IMR-90 (cell line): ENCODE results near the gene GPR75. TPM values are rescaled to one million over a fixed set of nuclear protein-coding genes. Genes with fewer than 3 reads are reported as not detected.

Source experiments
- ATAC-seq: fragments of 200-7000 bp; cut with Tn5 transposase; 2 replicates; pipeline ENCODE4 v1.9.1; 2020; ENCODE audit warnings: low read depth, mild to moderate bottlenecking, moderate library complexity
- BruUV-seq: library from RNA; stranded (reverse); fragments of 400-500 nt; replicated peaks from 2 replicates; lab custom pipeline; 2021; lab: Mats Ljungman, UMichigan
- CTCF ChIA-PET: fragments of 300-600 bp; formaldehyde crosslinking; extraction: SDS; loops from one replicate; lab custom pipeline; 2021; ENCODE audit warnings: antibody characterized with exemption; lab: Yijun Ruan, JAX
- POLR2A ChIA-PET: fragments of 300-600 bp; sonication (Branson Sonifier 250); formaldehyde crosslinking; loops from one replicate; lab custom pipeline; 2022; ENCODE audit warnings: antibody characterized with exemption; ENCODE audit not compliant: unreplicated experiment; lab: Charles Lee
- DNase-seq: peaks from one replicate; pipeline ENCODE4 v3.0.0; 2013
- H2AFZ ChIP-seq: replicated peaks from 2 replicates; pipeline ENCODE3; 2013; ENCODE audit warnings: low read length, mild to moderate bottlenecking; ENCODE audit not compliant: poor library complexity
- H2AK5ac ChIP-seq: 2 replicates; pipeline ENCODE4 v1.6.1; 2013; ENCODE audit warnings: low read depth, low read length, inconsistent platforms
- H2AK9ac ChIP-seq: replicated peaks from 2 replicates; pipeline ENCODE3; 2013; ENCODE audit warnings: mild to moderate bottlenecking, low read depth, low read length, moderate library complexity; ENCODE audit not compliant: poor library complexity
- H2BK120ac ChIP-seq: 2 replicates; pipeline ENCODE4 v1.6.1; 2013; ENCODE audit warnings: low read depth, low read length, inconsistent platforms
- H2BK15ac ChIP-seq: 3 replicates; pipeline ENCODE4 v1.6.1; 2013; ENCODE audit warnings: low read depth, low read length, inconsistent platforms
- H2BK20ac ChIP-seq: 2 replicates; pipeline ENCODE4 v1.6.1; 2013; ENCODE audit warnings: low read depth, mild to moderate bottlenecking, inconsistent platforms, low read length, moderate library complexity
- H2BK5ac ChIP-seq: 2 replicates; pipeline ENCODE4 v1.6.1; 2013; ENCODE audit warnings: mild to moderate bottlenecking, low read depth, low read length, inconsistent platforms; ENCODE audit not compliant: poor library complexity, severe bottlenecking
- H3K14ac ChIP-seq: replicated peaks from 2 replicates; pipeline ENCODE4 v1.6.1; 2013; ENCODE audit warnings: low read depth, low read length, inconsistent platforms
- H3K18ac ChIP-seq: 2 replicates; pipeline ENCODE4 v1.6.1; 2013; ENCODE audit warnings: low read depth, low read length, control low read depth
- H3K23ac ChIP-seq: 2 replicates; pipeline ENCODE4 v1.6.1; 2013; ENCODE audit warnings: low read depth, low read length, inconsistent platforms
- H3K27ac ChIP-seq: 2 replicates; pipeline ENCODE4 v1.5.1; 2013; ENCODE audit warnings: mild to moderate bottlenecking, control low read depth, low read length; ENCODE audit not compliant: insufficient read depth
- H3K27me3 ChIP-seq: 2 replicates; pipeline ENCODE4 v1.6.1; 2013; ENCODE audit warnings: low read length; ENCODE audit not compliant: control insufficient read depth, insufficient read depth
- H3K36me3 ChIP-seq: 2 replicates; pipeline ENCODE4 v1.6.1; 2013; ENCODE audit warnings: low read length, mixed read lengths; ENCODE audit not compliant: control insufficient read depth, insufficient read depth
- H3K4ac ChIP-seq: 2 replicates; pipeline ENCODE4 v1.6.1; 2013; ENCODE audit warnings: low read depth, low read length, inconsistent platforms
- H3K4me1 ChIP-seq: 2 replicates; pipeline ENCODE4 v1.6.1; 2013; ENCODE audit warnings: low read length, mixed read lengths; ENCODE audit not compliant: control insufficient read depth, insufficient read depth
- H3K4me2 ChIP-seq: 2 replicates; pipeline ENCODE4 v1.6.1; 2013; ENCODE audit warnings: low read depth, mild to moderate bottlenecking, control low read depth, low read length, moderate library complexity
- H3K4me3 ChIP-seq: 2 replicates; pipeline ENCODE4 v1.5.1; 2013; ENCODE audit warnings: low read depth, mild to moderate bottlenecking, control low read depth, low read length, moderate library complexity; ENCODE audit not compliant: insufficient read depth
- H3K56ac ChIP-seq: 2 replicates; pipeline ENCODE4 v1.6.1; 2013; ENCODE audit warnings: low read length, inconsistent platforms; ENCODE audit not compliant: insufficient read depth; ENCODE audit errors: extremely low read depth
- H3K79me1 ChIP-seq, 2 experiments: 2 replicates each; pipeline ENCODE4 v1.6.1; 2013; ENCODE audit warnings: low read length in 2 of 2, inconsistent platforms in 1 of 2, low read depth in 1 of 2
- H3K9ac ChIP-seq: 2 replicates; pipeline ENCODE4 v1.6.1; 2013; ENCODE audit warnings: low read depth, low read length, control low read depth
- H3K9me1 ChIP-seq: 2 replicates; pipeline ENCODE4 v1.6.1; 2013; ENCODE audit warnings: low read length, inconsistent platforms; ENCODE audit not compliant: insufficient read depth
- H3K9me3 ChIP-seq: 2 replicates; pipeline ENCODE4 v1.6.1; 2013; ENCODE audit warnings: low read length; ENCODE audit not compliant: control insufficient read depth, insufficient read depth
- H4K20me1 ChIP-seq: 2 replicates; pipeline ENCODE4 v1.6.1; 2013; ENCODE audit warnings: low read length, inconsistent platforms; ENCODE audit not compliant: insufficient read depth
- H4K5ac ChIP-seq: 2 replicates; pipeline ENCODE4 v1.6.1; 2013; ENCODE audit warnings: mild to moderate bottlenecking, low read depth, low read length, control low read depth
- H4K8ac ChIP-seq, 2 experiments: 2 replicates each; pipeline ENCODE4 v1.6.1; 2013; ENCODE audit warnings: low read depth in 2 of 2, low read length in 2 of 2, control low read depth in 1 of 2, inconsistent platforms in 1 of 2
- H4K91ac ChIP-seq: 2 replicates; pipeline ENCODE4 v1.6.1; 2013; ENCODE audit warnings: low read depth, low read length, inconsistent platforms; ENCODE audit not compliant: insufficient read depth
- BHLHE40 ChIP-seq: fragments of 150-350 bp; IDR thresholded peaks from 2 replicates; pipeline ENCODE4 v1.6.1; 2016; ENCODE audit warnings: mild to moderate bottlenecking, low read depth, low read length
- CEBPB ChIP-seq: IDR thresholded peaks from 2 replicates; pipeline ENCODE4 v1.6.1; 2012; ENCODE audit warnings: low read depth, low read length, improper control_type of control experiment
- CHD1 ChIP-seq: IDR thresholded peaks from 2 replicates; pipeline ENCODE4 v1.6.1; 2012; ENCODE audit warnings: low read depth, low read length, improper control_type of control experiment
- ELK1 ChIP-seq: fragments of 150-350 bp; IDR thresholded peaks from 2 replicates; pipeline ENCODE4 v1.6.1; 2016; ENCODE audit warnings: low read depth, mild to moderate bottlenecking, low read length, moderate library complexity, borderline replicate concordance
- FOS ChIP-seq: fragments of 150-350 bp; IDR thresholded peaks from 2 replicates; pipeline ENCODE4 v1.6.1; 2016; ENCODE audit warnings: low read depth, low read length
- MAFK ChIP-seq: IDR thresholded peaks from 2 replicates; pipeline ENCODE4 v1.6.1; 2012; ENCODE audit warnings: low read depth, low read length, improper control_type of control experiment
- MAZ ChIP-seq: IDR thresholded peaks from 2 replicates; pipeline ENCODE4 v1.6.1; 2012; ENCODE audit warnings: low read depth, mild to moderate bottlenecking, low read length, improper control_type of control experiment, moderate library complexity, borderline replicate concordance
- MXI1 ChIP-seq: IDR thresholded peaks from 2 replicates; pipeline ENCODE4 v1.6.1; 2012; ENCODE audit warnings: low read depth, mild to moderate bottlenecking, low read length, moderate library complexity, borderline replicate concordance
- NFE2L2 ChIP-seq: fragments of 150-350 bp; IDR thresholded peaks from 2 replicates; pipeline ENCODE4 v1.6.1; 2016; ENCODE audit warnings: low read depth, mild to moderate bottlenecking, low read length
- POLR2A ChIP-seq: IDR thresholded peaks from 2 replicates; pipeline ENCODE4 v1.6.1; 2012; ENCODE audit warnings: mild to moderate bottlenecking, low read depth, low read length
- RAD21 ChIP-seq: IDR thresholded peaks from 2 replicates; pipeline ENCODE4 v1.6.1; 2012; ENCODE audit warnings: low read length, improper control_type of control experiment
- RCOR1 ChIP-seq: IDR thresholded peaks from 2 replicates; pipeline ENCODE4 v1.6.1; 2012; ENCODE audit warnings: mild to moderate bottlenecking, low read length, improper control_type of control experiment; ENCODE audit not compliant: insufficient replicate concordance
- RFX5 ChIP-seq: IDR thresholded peaks from 2 replicates; pipeline ENCODE4 v1.8.0; 2012; ENCODE audit warnings: low read depth, mild to moderate bottlenecking, low read length, moderate library complexity
- SMC3 ChIP-seq: fragments of 150-350 bp; IDR thresholded peaks from 2 replicates; pipeline ENCODE4 v1.6.1; 2016; ENCODE audit warnings: low read depth, mild to moderate bottlenecking, antibody characterized with exemption, low read length, moderate library complexity
- USF2 ChIP-seq: fragments of 150-350 bp; IDR thresholded peaks from 2 replicates; pipeline ENCODE4 v1.6.1; 2017; ENCODE audit warnings: mild to moderate bottlenecking, antibody characterized with exemption, low read length, low read depth
- WGBS, 2 experiments: methylation state at CpG; one replicate each; pipeline versions ENCODE4 v1.1.5 to v1.1.7; 2013; ENCODE audit warnings: missing lambda C conversion rate in 2 of 2; ENCODE audit not compliant: insufficient read length in 1 of 2; ENCODE audit errors: extremely low coverage in 2 of 2; 5-methylcytosine and 5-hydroxymethylcytosine counted together
- dilution Hi-C: fragments of 300-500 bp; cut with HindIII; formaldehyde crosslinking; loops from one replicate; pipeline ENCODE4 v1.14.3; 2018; ENCODE audit warnings: low sequenced_read_pairs; ENCODE audit not compliant: unreplicated experiment
- in situ Hi-C: fragments of 300-500 bp; cut with MboI; formaldehyde crosslinking; loops from 3 replicates; pipeline ENCODE4 v1.14.3; 2019; ENCODE audit warnings: low sequenced_read_pairs, inconsistent platforms, mixed read lengths
- intact Hi-C: fragments of 100-400 bp; cut with micrococcal nuclease; formaldehyde crosslinking; loops from 2 replicates; pipeline ENCODE4 v1.10.0; 2022
- polyA plus RNA-seq, 3 experiments: library from polyadenylated mRNA; depleted of rRNA; stranded (reverse); fragments of >200 nt; gene quantifications; 2 replicates each; pipeline ENCODE4 v1.2.3, GENCODE V29; 2012; ENCODE audit warnings: low replicate concordance in 1 of 3
- total RNA-seq: library from RNA; depleted of rRNA; stranded (reverse); fragments of >200 nt; gene quantifications from 2 replicates; pipeline ENCODE4 v1.2.3, GENCODE V29; 2012
- TF ChIP-seq, protein P1 (sequence below): conservative IDR thresholded peaks from 2 replicates; pipeline ENCODE4 v1.5.1; 2012; ENCODE audit warnings: mild to moderate bottlenecking, low read depth, low read length, improper control_type of control experiment

GPR75 gene
- total and polyA plus RNA-seq, 2 of the 4 experiments (the other 2 are of a cell fraction) = 1.4 to 2.1 TPM

- no peak overlapping the region for H2BK5ac ChIP-seq
- H4K8ac ChIP-seq = no peak overlapping the region
- H3K18ac ChIP-seq = no peak overlapping the region
- H2BK15ac ChIP-seq = no peak overlapping the region
- H3K9ac ChIP-seq = no peak overlapping the region
- no CpG with 5 or more reads among the region's 6 CpGs for WGBS, 2 experiments
- peaks cover 6 to 13% of the 10 kb centered on the region in 2 experiments; a peak in 3 of 4 replicates for H3K79me1 ChIP-seq
- H3K9me1 ChIP-seq = no peaks in the 10 kb centered on the region; the same call in 1 of the 2 replicates
- in situ Hi-C loops = no loop called here
- no peak for TF ChIP-seq RCOR1
- no peak for TF ChIP-seq RAD21
- no peak for TF ChIP-seq MAZ
- no peak for TF ChIP-seq POLR2A
- TF ChIP-seq NFE2L2 = no peak
- no peak for TF ChIP-seq FOS
- no peak for TF ChIP-seq RFX5
- TF ChIP-seq USF2 = no peak
- TF ChIP-seq, protein P1, sequence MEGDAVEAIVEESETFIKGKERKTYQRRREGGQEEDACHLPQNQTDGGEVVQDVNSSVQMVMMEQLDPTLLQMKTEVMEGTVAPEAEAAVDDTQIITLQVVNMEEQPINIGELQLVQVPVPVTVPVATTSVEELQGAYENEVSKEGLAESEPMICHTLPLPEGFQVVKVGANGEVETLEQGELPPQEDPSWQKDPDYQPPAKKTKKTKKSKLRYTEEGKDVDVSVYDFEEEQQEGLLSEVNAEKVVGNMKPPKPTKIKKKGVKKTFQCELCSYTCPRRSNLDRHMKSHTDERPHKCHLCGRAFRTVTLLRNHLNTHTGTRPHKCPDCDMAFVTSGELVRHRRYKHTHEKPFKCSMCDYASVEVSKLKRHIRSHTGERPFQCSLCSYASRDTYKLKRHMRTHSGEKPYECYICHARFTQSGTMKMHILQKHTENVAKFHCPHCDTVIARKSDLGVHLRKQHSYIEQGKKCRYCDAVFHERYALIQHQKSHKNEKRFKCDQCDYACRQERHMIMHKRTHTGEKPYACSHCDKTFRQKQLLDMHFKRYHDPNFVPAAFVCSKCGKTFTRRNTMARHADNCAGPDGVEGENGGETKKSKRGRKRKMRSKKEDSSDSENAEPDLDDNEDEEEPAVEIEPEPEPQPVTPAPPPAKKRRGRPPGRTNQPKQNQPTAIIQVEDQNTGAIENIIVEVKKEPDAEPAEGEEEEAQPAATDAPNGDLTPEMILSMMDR = no peak
- no peak for TF ChIP-seq CHD1
- no peak for TF ChIP-seq MXI1
- TF ChIP-seq BHLHE40 = no peak
- TF ChIP-seq MAFK = no peak
- TF ChIP-seq CEBPB = no peak
- no peak for TF ChIP-seq SMC3
- no peak for TF ChIP-seq ELK1
- no peak overlapping the region for H2BK20ac ChIP-seq
- no peak for ATAC-seq
- H3K56ac ChIP-seq = no peak overlapping the region
- ChIA-PET POLR2A (no interaction called here), CTCF (no interaction called here)
- H3K27ac ChIP-seq = no peak overlapping the region
- H3K23ac ChIP-seq = no peak overlapping the region
- H3K14ac ChIP-seq = no peak overlapping the region
- no peak overlapping the region for H2BK120ac ChIP-seq
- no peak overlapping the region for H4K5ac ChIP-seq
- no peaks in the 10 kb centered on the region for H3K9me3 ChIP-seq
- no peak for DNase-seq
- dilution Hi-C loops = no loop called here
- no peak overlapping the region for H3K4me3 ChIP-seq
- H3K27me3 ChIP-seq = no peaks in the 10 kb centered on the region
- no peak overlapping the region for H2AK5ac ChIP-seq
- H4K20me1 ChIP-seq = no peaks in the 10 kb centered on the region
- no peak overlapping the region for H2AFZ ChIP-seq
- intact Hi-C loops = no loop called here
- BruUV-seq = no TSS peak
- H3K4me2 ChIP-seq = no peak overlapping the region
- H3K4ac ChIP-seq = no peak overlapping the region
- no peaks in the 10 kb centered on the region for H3K4me1 ChIP-seq
- H4K91ac ChIP-seq = no peak overlapping the region
- H2AK9ac ChIP-seq = no peak overlapping the region
- peaks cover 18% of the 10 kb centered on the region for H3K36me3 ChIP-seq
Observed at GRCh38 chr2:53863538-53864227, 3.9 kb upstream of the GPR75 start.
